Upper lobe of left lung (tissue), 6 donors: ENCODE measurements around the gene GLS. TPM values are rescaled to one million over a fixed set of nuclear protein-coding genes. Genes with fewer than 3 reads are reported as not detected.
"Not testable (repeated sequence)": the region's sequence is repeated elsewhere in the genome, so short reads cannot be mapped to it uniquely, and the experiment has no call there.

Source experiments
- ATAC-seq, 2 donors: fragments of 200-7000 bp; cut with Tn5 transposase; one replicate each; pipeline ENCODE4 v1.9.1; 2022; ENCODE audit warnings: mild to moderate bottlenecking in 2 of 2, moderate library complexity in 2 of 2; ENCODE audit not compliant: low FRiP score in 2 of 2
- DNase-seq, 2 donors: peaks; one replicate each; pipeline ENCODE4 v3.0.0-alpha.2; 2019 to 2020
- H3K27ac ChIP-seq, 4 donors: fragments of 200-600 bp; sonication (generic); one replicate each; pipeline ENCODE4 v1.5.1; 2016 to 2019
- H3K27me3 ChIP-seq, 4 donors: fragments of 200-600 bp; sonication (generic); one replicate each; pipeline ENCODE4 v1.5.1; 2017 to 2019
- H3K36me3 ChIP-seq, 4 donors: fragments of 200-600 bp; sonication (generic); one replicate each; pipeline ENCODE4 v1.5.1; 2016 to 2019
- H3K4me1 ChIP-seq, 4 donors: fragments of 200-600 bp; sonication (generic); one replicate each; pipeline ENCODE4 v1.5.1; 2018 to 2019
- H3K4me3 ChIP-seq, 4 donors: fragments of 200-600 bp; sonication (generic); one replicate each; pipeline ENCODE4 v1.5.1; 2017 to 2019; ENCODE audit warnings: mild to moderate bottlenecking in 2 of 4, moderate library complexity in 1 of 4
- H3K9me3 ChIP-seq, 4 donors: fragments of 200-600 bp; sonication (generic); one replicate each; pipeline ENCODE4 v1.5.1; 2018 to 2019
- EP300 ChIP-seq, 4 donors: sonication (generic); formaldehyde crosslinking; IDR thresholded peaks; one replicate each; pipeline ENCODE4 v1.5.1; 2017; ENCODE audit warnings: antibody characterized with exemption in 4 of 4, control low read depth in 2 of 4
- POLR2A ChIP-seq, 4 donors: fragments of 450-650 bp; IDR thresholded peaks; one replicate each; pipeline ENCODE4 v1.5.1; 2016 to 2017; ENCODE audit warnings: antibody characterized with exemption in 4 of 4, mild to moderate bottlenecking in 2 of 4
- POLR2AphosphoS5 ChIP-seq, 2 donors: sonication (generic); formaldehyde crosslinking; IDR thresholded peaks; one replicate each; pipeline ENCODE4 v1.5.1; 2017; ENCODE audit warnings: antibody characterized with exemption in 2 of 2
- WGBS, 2 donors: methylation state at CpG; one replicate each; pipeline ENCODE4 v1.1.5; 2017 to 2018; 5-methylcytosine and 5-hydroxymethylcytosine counted together
- total RNA-seq, 6 donors: library from RNA; depleted of rRNA in 4 of 6; stranded (reverse); fragments of >200 nt in 4 of 6; gene quantifications; one replicate each; pipeline versions ENCODE4 v1.1.0 to v1.2.1, GENCODE V29; 2016 to 2021
- TF ChIP-seq, protein P1 (sequence below), 6 experiments: fragments of 450-650 bp in 4 of 6; fragments of 200-600 bp in 2 of 6; sonication (generic) in 2 of 6; IDR thresholded peaks; one replicate each; pipeline ENCODE4 v1.5.1; 2016 to 2019; ENCODE audit warnings: antibody characterized with exemption in 6 of 6
- donor health status: DM: no; HTN: no; CAD: no; lungs with moderate emphysema.
- donor health status: DM: no; HTN: yes; CAD: no; lungs with severe emphysema.

The GLS gene
- total RNA-seq, 6 donors from 2014 or later = 126 to 401 (median 189) TPM

DNA sequence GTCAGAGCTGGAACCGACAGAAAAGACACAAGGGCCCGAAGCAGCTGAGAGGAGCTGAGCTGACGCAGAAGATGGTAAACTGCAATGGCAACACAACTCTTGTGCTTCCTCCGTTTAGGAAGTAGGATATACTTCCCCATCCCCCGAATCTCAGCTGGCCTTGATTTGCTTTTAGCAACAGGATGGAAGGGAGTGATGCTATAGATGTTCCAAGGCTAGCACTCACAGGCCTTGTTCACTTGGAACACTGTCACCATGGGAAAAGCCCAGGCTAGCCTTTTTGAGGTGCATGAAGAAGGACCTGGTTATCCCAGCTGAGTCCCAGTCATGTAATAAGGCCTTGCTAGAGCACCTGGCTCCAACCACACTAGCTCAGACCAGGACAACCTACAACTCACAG is 107.3 kb downstream of the GLS start:
- no peaks in the 10 kb centered on the region for H3K4me1 ChIP-seq
- ATAC-seq = no peak
- no peak overlapping the region for H3K27ac ChIP-seq
- H3K4me3 ChIP-seq = no peak overlapping the region
- DNase-seq = no peak
- 91 to 93% methylated on average over 5 of the region's 5 CpGs for WGBS, 2 donors
- TF ChIP-seq, protein P1, sequence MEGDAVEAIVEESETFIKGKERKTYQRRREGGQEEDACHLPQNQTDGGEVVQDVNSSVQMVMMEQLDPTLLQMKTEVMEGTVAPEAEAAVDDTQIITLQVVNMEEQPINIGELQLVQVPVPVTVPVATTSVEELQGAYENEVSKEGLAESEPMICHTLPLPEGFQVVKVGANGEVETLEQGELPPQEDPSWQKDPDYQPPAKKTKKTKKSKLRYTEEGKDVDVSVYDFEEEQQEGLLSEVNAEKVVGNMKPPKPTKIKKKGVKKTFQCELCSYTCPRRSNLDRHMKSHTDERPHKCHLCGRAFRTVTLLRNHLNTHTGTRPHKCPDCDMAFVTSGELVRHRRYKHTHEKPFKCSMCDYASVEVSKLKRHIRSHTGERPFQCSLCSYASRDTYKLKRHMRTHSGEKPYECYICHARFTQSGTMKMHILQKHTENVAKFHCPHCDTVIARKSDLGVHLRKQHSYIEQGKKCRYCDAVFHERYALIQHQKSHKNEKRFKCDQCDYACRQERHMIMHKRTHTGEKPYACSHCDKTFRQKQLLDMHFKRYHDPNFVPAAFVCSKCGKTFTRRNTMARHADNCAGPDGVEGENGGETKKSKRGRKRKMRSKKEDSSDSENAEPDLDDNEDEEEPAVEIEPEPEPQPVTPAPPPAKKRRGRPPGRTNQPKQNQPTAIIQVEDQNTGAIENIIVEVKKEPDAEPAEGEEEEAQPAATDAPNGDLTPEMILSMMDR (IDR thresholded peaks at IDR 0.05) = no peak
- TF ChIP-seq POLR2AphosphoS5 (IDR thresholded peaks at IDR 0.05) (no peak), EP300 (IDR thresholded peaks at IDR 0.05) (no peak), POLR2A (IDR thresholded peaks at IDR 0.05) (no peak)
- H3K9me3 ChIP-seq = no peaks in the 10 kb centered on the region
- H3K36me3 ChIP-seq = peaks cover 70 to 100% (median 90%) of the 10 kb centered on the region in 4 donors
- no peaks in the 10 kb centered on the region for H3K27me3 ChIP-seq

DNA sequence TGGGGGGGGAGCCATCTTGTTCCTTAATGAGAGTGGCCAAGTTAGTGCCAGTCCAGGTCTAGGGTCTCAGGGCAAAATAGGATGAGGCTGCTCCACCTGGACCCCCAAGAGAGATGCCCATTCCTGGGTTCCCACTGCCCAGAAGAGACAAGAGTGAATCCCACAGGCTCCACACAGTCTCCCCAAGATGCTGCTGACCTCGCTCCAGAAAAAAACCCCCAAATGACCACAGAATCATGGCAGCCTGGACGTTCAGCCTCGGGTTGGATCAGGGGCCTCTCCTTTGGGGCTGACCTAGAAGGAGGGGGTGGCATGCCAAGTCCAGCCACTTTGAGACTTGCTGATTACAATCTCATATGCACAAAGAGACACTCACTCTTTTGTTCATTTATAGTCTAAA is 108.3 kb downstream of the GLS start:
- H3K27me3 ChIP-seq = no peaks in the 10 kb centered on the region
- H3K4me1 ChIP-seq = no peaks in the 10 kb centered on the region
- H3K4me3 ChIP-seq = no peak overlapping the region
- no peak for DNase-seq
- H3K27ac ChIP-seq = no peak overlapping the region
- 94 to 100% methylated on average over 2 to 3 of the region's 3 CpGs for WGBS, 2 donors
- ATAC-seq = no peak
- H3K36me3 ChIP-seq = peaks cover 67 to 100% (median 92%) of the 10 kb centered on the region in 4 donors
- H3K9me3 ChIP-seq = no peaks in the 10 kb centered on the region
- TF ChIP-seq POLR2AphosphoS5 (IDR thresholded peaks at IDR 0.05) (no peak), EP300 (IDR thresholded peaks at IDR 0.05) (no peak), POLR2A (IDR thresholded peaks at IDR 0.05) (no peak)
- TF ChIP-seq, protein P1 (IDR thresholded peaks at IDR 0.05) = no peak

DNA sequence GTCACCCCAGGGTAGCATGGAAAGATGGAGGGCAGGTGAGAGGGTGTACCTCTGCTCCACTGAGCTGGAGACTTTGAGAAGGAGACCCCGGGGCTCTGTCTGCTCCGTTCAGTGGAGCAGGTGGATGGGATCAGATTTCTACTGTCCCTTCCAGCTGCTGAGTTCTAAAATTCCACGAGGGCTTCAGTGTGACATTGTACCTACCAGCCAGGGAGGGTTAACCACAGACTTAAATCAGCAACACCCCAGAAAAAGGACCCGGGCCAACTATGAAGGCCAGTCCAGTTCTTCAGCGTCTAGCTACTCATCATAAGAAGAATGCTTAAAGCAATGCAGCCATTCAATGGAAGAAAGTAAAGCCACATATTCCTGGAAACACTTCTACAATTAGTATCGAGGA is 109.5 kb downstream of the GLS start:
- WGBS, 2 donors = 87 to 93% methylated on average over 6 of the region's 6 CpGs
- Histone ChIP-seq H3K36me3 (peaks cover 63 to 100% (median 91%) of the 10 kb centered on the region in 4 donors), H3K27ac (no peak overlapping the region), H3K27me3 (no peaks in the 10 kb centered on the region), H3K4me1 (no peaks in the 10 kb centered on the region), H3K4me3 (no peak overlapping the region), H3K9me3 (no peaks in the 10 kb centered on the region)
- DNase-seq = no peak
- ATAC-seq = no peak
- no peak for TF ChIP-seq EP300 (IDR thresholded peaks at IDR 0.05)
- no peak for TF ChIP-seq POLR2A (IDR thresholded peaks at IDR 0.05)
- TF ChIP-seq POLR2AphosphoS5 (IDR thresholded peaks at IDR 0.05) = no peak
- TF ChIP-seq, protein P1 (IDR thresholded peaks at IDR 0.05) = no peak

DNA sequence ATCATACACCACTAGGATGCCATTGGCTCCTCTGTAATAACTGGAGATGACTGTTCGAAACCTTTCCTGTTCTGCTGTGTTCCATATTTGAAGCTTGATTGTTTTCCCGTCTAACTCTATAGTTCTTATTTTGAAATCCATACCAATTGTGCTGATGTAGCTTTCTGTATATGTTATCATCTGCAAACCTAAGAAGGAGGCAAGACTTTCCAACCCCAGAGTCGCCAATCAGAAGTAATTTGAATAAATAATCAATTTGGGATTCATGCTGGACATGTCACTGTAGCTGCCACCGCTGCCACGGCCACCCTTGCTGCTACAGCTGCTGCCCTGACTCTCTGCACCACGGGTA is 112.6 kb downstream of the GLS start:
- WGBS, 2 donors = 95 to 97% methylated on average over 6 of the region's 6 CpGs
- Histone ChIP-seq H3K27me3 (no peaks in the 10 kb centered on the region), H3K36me3 (peaks cover 52 to 100% (median 93%) of the 10 kb centered on the region in 4 donors), H3K4me3 (no peak overlapping the region), H3K9me3 (no peaks in the 10 kb centered on the region), H3K27ac (no peak overlapping the region), H3K4me1 (no peaks in the 10 kb centered on the region)
- TF ChIP-seq POLR2AphosphoS5 (IDR thresholded peaks at IDR 0.05) (no peak), EP300 (IDR thresholded peaks at IDR 0.05) (no peak), POLR2A (IDR thresholded peaks at IDR 0.05) (no peak)
- TF ChIP-seq, protein P1 (IDR thresholded peaks at IDR 0.05) = no peak
- DNase-seq = no peak
- ATAC-seq = no peak

DNA sequence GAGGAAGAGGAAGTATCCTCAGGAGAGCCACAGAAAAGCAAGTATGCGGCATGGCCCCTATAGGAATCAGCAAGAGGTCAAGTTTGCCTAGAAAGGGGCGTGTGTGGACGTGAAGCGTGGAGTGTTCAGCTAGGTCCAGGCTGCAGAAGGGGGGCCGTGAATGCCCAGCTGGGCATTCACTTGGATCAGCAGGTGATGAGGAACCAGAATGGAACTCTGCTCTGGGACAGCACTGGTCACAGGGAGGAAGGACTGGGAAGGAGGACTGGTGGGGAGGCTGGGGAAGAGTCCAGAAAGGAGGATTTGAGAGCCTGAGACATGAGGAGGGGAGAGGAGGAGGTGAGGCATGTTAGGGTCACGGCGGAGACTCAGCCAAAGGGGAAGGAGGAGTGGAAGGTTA is 113.5 kb downstream of the GLS start:
- no peaks in the 10 kb centered on the region for H3K9me3 ChIP-seq
- ATAC-seq = no peak
- WGBS, 2 donors = 87 to 95% methylated on average over 7 of the region's 7 CpGs
- H3K36me3 ChIP-seq = peaks cover 48 to 100% (median 91%) of the 10 kb centered on the region in 4 donors
- DNase-seq = no peak
- no peaks in the 10 kb centered on the region for H3K27me3 ChIP-seq
- no peaks in the 10 kb centered on the region for H3K4me1 ChIP-seq
- H3K27ac ChIP-seq = no peak overlapping the region
- no peak overlapping the region for H3K4me3 ChIP-seq
- TF ChIP-seq POLR2A (IDR thresholded peaks at IDR 0.05) (no peak), POLR2AphosphoS5 (IDR thresholded peaks at IDR 0.05) (no peak), EP300 (IDR thresholded peaks at IDR 0.05) (no peak)
- TF ChIP-seq, protein P1 (IDR thresholded peaks at IDR 0.05) = no peak

DNA sequence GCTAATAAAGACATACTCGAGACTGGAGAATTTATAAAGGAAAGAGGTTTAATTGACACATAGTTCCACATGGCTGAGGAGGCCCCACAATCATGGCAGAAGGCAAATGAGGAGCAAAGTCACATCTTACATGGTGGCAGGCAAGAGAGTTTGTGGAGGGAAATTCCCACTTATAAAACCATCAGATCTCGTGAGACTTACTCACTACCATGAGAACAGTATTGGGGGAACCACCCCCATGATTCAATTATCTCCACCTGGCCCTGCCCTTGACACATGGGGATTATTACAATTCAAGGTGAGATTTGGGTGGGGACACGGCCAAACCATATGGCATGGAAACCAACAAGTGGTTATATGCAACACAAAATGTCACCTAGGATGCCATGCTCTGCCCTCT is 114.7 kb downstream of the GLS start:
- not testable (repeated sequence) for H3K27ac ChIP-seq, H3K4me3 ChIP-seq, H3K9me3 ChIP-seq, H3K4me1 ChIP-seq, H3K27me3 ChIP-seq, ATAC-seq, DNase-seq
- WGBS, 2 donors = 81 to 94% methylated on average over 3 of the region's 3 CpGs
- peaks cover 55 to 100% (median 90%) of the 10 kb centered on the region in 4 donors for H3K36me3 ChIP-seq
